GM12878 (cell line): ENCODE results near the gene TTLL3.

Experiments
- JUNB ChIP-seq: IDR thresholded peaks from 2 replicates; pipeline ENCODE4 v1.6.1; 2016; ENCODE audit warnings: antibody characterized with exemption, mild to moderate bottlenecking
- ZNF384 ChIP-seq: IDR thresholded peaks from 2 replicates; pipeline ENCODE4 v1.6.1; 2012; ENCODE audit warnings: low read depth, mild to moderate bottlenecking, low read length, improper control_type of control experiment, borderline replicate concordance
- ZZZ3 ChIP-seq: IDR thresholded peaks from 2 replicates; pipeline ENCODE4 v1.6.1; 2011; ENCODE audit warnings: low read depth; ENCODE audit not compliant: control insufficient read depth, insufficient read length
- TF ChIP-seq, protein P1 (sequence below), 3 experiments: IDR thresholded peaks in 2 of 3; conservative IDR thresholded peaks in 1 of 3; 2 replicates each; pipeline ENCODE4 v1.5.1; 2011; ENCODE audit warnings: low read depth in 3 of 3, low read length in 3 of 3, mild to moderate bottlenecking in 3 of 3, control low read depth in 2 of 3, moderate library complexity in 2 of 3, inconsistent platforms in 1 of 3, mixed read lengths in 1 of 3; ENCODE audit not compliant: control insufficient read depth in 2 of 3, insufficient read depth in 1 of 3; ENCODE audit errors: extremely low read depth in 1 of 3
- TF ChIP-seq, protein P2 (sequence below): IDR thresholded peaks from 2 replicates; pipeline ENCODE4 v1.6.1; 2012; ENCODE audit warnings: low read depth, low read length, improper control_type of control experiment

DNA sequence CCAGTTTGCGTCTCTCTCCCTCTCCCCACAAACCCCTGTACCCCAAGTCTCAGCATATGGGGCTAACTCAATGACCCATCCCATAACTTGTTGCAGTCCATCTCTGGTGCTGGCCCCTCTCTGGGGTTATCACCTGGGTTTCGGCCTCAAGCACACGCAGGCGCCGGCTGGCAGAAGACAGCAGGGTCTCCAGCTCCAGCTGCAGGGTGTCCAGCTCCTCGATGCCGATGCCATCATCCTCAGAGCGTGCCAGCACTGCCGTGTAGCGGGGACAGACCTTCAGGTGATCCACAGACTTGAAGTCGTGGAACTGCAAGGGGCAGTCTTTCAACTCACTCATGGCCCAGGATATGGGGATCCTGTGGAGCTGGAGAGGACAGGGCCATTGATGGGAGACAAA is 18.9 kb upstream of the TTLL3 start:
- TF ChIP-seq, protein P1, sequence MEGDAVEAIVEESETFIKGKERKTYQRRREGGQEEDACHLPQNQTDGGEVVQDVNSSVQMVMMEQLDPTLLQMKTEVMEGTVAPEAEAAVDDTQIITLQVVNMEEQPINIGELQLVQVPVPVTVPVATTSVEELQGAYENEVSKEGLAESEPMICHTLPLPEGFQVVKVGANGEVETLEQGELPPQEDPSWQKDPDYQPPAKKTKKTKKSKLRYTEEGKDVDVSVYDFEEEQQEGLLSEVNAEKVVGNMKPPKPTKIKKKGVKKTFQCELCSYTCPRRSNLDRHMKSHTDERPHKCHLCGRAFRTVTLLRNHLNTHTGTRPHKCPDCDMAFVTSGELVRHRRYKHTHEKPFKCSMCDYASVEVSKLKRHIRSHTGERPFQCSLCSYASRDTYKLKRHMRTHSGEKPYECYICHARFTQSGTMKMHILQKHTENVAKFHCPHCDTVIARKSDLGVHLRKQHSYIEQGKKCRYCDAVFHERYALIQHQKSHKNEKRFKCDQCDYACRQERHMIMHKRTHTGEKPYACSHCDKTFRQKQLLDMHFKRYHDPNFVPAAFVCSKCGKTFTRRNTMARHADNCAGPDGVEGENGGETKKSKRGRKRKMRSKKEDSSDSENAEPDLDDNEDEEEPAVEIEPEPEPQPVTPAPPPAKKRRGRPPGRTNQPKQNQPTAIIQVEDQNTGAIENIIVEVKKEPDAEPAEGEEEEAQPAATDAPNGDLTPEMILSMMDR (IDR thresholded peaks at IDR 0.05 in 2 of 3, conservative IDR thresholded peaks at IDR 0.05 in 1 of 3; ENCODE audit: control insufficient read depth in 2 of 3, extremely low read depth in 1 of 3, insufficient read depth in 1 of 3, low read depth in 3 of 3, low read length in 3 of 3): no peak
- TF ChIP-seq, protein P2, sequence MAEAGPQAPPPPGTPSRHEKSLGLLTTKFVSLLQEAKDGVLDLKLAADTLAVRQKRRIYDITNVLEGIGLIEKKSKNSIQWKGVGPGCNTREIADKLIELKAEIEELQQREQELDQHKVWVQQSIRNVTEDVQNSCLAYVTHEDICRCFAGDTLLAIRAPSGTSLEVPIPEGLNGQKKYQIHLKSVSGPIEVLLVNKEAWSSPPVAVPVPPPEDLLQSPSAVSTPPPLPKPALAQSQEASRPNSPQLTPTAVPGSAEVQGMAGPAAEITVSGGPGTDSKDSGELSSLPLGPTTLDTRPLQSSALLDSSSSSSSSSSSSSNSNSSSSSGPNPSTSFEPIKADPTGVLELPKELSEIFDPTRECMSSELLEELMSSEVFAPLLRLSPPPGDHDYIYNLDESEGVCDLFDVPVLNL: no peak
- TF ChIP-seq ZNF384 (no peak), ZZZ3 (no peak), JUNB (no peak)
